HG03575 (cell line): Measurements from ENCODE around the gene SCAPER.

ENCODE experiments used
- ATAC-seq: cut with Tn5 transposase; IDR thresholded peaks from one replicate; pipeline ENCODE4 v1.9.1; 2021; ENCODE audit not compliant: unreplicated experiment, insufficient number of reproducible peaks, low FRiP score; ENCODE audit errors: extremely low read depth

SCAPER gene

GRCh38 chr15:76398317-76399104, 506.6 kb downstream of the SCAPER start:
- no peak for ATAC-seq

GRCh38 chr15:76393614-76394013, 511.5 kb downstream of the SCAPER start:
- no peak for ATAC-seq

GRCh38 chr15:76391847-76392246, 513.3 kb downstream of the SCAPER start:
- ATAC-seq, result no peak

- no peak for ATAC-seq
Observed at GRCh38 chr15:76391309-76391708, 513.8 kb downstream of the SCAPER start.

GRCh38 chr15:76390571-76390970, 514.6 kb downstream of the SCAPER start:
- no peak for ATAC-seq

- ATAC-seq, result no peak
Observed at GRCh38 chr15:76386926-76387325, 518.2 kb downstream of the SCAPER start.

- ATAC-seq, result no peak
Observed at GRCh38 chr15:76386178-76386577, 519.0 kb downstream of the SCAPER start.

- ATAC-seq, result no peak
Observed at GRCh38 chr15:76384409-76384808, 520.7 kb downstream of the SCAPER start.

GRCh38 chr15:76382987-76383728, 522.0 kb downstream of the SCAPER start:
- ATAC-seq, result no peak

GRCh38 chr15:76381366-76381765, 523.8 kb downstream of the SCAPER start:
- no peak for ATAC-seq

- ATAC-seq, result no peak
Observed at GRCh38 chr15:76380249-76380648, 524.9 kb downstream of the SCAPER start.

GRCh38 chr15:76378691-76379090, 526.4 kb downstream of the SCAPER start:
- no peak for ATAC-seq

GRCh38 chr15:76377751-76378150, 527.4 kb downstream of the SCAPER start:
- no peak for ATAC-seq

- no peak for ATAC-seq
Observed at GRCh38 chr15:76377217-76377616, 527.9 kb downstream of the SCAPER start.

- ATAC-seq, result no peak
Observed at GRCh38 chr15:76376816-76377215, 528.3 kb downstream of the SCAPER start.

GRCh38 chr15:76376029-76376428, 529.1 kb downstream of the SCAPER start:
- no peak for ATAC-seq

GRCh38 chr15:76368122-76368621, 537.0 kb downstream of the SCAPER start:
- ATAC-seq, result no peak

GRCh38 chr15:76366714-76367113, 538.4 kb downstream of the SCAPER start:
- no peak for ATAC-seq

GRCh38 chr15:76363251-76363650, 541.9 kb downstream of the SCAPER start:
- no peak for ATAC-seq

- no peak for ATAC-seq
Observed at GRCh38 chr15:76360416-76360815, 544.7 kb downstream of the SCAPER start.
